Measurements from ENCODE around the gene COQ8B.
"Not testable (repeated sequence)": the region's sequence is repeated elsewhere in the genome, so short reads cannot be mapped to it uniquely, and the experiment has no call there.

The COQ8B gene

DNA sequence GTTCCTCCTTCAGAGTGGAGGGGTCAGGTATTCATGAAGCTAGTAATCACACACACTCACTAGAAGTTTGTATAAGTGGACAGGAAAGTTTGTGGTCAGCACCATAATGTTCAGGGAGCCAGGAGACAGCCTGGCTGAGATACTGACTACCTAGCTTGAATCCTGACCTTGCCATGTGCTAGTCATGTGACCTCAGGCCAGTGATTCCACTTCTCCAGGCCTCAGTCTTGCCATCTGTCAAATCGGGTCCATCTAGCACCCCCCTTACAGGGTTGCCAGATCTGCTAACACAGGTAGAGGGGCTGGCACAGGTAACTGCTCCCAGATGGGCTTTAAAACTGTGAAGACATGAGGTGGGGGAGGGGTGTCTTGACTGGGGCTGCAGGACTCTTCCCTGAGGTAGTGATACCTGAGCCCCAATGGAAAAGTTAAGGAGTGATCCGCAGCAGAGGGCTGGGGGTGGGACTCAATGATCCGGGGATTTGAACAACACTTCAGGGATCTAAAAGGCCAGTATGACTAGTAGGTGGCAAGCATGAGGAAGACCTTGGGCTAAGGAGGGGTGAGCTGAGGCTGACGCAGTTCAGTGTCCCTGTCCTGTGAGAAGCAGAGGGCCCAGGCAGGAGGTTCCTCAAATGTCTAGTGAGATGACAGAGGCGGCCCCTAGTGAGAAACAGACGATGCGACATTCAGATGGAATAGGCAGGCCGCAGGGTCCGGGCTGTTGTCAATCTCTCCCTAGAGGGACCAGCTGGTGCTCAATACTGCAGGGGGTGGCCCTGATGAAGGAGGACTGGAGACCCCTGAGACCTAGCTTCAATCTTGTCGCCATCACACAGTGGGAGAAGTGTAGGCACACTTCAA is 25.1 kb upstream of the COQ8B start:
- no peak for DNase-seq

DNA sequence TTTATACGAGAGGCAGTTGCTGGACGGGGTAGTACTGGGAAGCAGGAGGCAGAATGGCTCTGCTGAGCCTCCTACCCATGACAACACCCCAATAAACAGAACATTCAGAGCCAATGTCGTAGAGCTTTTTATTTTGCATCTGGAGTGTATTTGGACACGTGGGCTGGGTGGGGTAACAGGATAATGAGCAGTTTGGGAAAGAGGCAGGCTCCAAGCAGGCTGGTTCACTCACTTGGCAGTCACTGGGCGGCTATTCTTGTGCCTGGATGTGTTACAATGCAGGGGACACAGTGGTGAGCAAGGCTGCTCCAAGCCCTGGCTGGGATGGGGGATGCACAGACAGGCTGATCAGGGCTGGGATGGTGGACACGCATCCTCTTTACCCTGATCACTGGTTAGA is 24.1 kb upstream of the COQ8B start:
- no peak for DNase-seq

DNA sequence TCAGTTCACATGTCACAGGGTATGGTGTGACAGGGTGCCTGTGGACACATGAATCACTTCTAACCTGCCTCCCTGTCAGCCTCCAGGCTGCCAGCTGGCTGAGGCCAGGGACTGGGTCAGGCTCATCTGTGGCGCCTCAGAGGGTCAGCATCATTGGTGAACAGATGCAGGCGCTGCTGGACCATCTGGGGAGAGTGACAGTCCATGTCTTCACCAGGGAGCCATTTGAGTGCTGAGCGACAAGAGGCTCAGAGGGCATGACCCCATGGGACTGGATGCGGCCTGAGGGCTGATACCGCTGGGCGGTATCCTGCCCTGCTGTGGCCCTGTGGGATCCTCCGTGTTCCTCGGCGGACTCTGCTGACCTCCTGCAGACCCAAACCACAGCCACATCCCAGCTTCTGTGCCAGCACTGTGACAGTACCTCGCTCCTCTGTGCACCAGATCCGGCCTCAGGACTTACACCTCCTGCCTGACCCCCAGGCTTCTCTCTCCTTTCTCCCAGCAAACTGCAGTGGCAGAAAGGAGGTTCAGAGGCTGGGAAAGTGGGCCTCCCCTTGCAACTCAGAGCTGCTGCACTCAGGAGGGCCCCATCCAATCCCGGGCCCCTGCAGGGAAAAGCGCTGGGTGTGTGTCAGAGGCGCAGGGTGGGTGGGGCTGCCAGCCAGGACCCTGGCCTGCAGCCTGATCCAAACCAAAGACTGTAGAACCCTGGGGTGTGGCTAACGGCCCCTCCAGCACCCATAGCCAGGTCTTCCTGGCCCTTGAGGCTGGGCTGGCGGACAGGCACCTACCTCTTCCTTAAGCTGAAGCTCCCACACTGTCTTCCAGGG is 23.4 kb upstream of the COQ8B start:
- no peak for DNase-seq

DNA sequence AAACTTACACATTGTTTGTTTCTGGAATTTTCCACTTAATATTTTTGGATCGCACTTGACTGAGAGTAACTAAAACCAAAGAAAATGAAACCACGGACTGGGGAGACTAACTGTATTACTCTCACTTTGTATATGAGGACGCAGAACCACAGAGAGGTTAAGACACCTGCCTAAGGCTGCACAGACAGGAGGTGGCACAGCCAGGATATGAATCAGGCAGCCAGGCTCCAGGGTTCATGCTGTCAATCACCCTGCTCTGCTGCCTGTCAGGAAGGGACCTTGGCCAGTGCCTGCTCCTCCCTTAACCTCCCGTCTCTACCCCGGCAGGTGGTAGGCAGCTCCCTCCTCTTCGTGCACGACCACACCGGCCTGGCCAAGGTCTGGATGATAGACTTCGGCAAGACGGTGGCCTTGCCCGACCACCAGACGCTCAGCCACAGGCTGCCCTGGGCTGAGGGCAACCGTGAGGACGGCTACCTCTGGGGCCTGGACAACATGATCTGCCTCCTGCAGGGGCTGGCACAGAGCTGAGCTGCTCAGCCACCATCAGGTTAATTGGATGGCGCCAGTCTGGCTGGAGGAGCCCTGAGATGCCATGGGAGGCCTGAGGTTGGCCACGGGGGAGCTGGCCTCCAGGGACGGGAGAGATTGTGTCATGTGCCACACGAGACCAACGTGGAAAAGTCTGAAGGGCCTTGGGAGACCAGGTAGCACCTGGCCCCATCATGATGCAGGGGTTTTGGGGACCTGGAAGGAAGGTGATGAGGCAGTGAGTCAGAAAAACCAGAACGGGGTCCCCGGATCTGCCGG is 22.5 kb upstream of the COQ8B start:
- DNase-seq, result no peak

DNA sequence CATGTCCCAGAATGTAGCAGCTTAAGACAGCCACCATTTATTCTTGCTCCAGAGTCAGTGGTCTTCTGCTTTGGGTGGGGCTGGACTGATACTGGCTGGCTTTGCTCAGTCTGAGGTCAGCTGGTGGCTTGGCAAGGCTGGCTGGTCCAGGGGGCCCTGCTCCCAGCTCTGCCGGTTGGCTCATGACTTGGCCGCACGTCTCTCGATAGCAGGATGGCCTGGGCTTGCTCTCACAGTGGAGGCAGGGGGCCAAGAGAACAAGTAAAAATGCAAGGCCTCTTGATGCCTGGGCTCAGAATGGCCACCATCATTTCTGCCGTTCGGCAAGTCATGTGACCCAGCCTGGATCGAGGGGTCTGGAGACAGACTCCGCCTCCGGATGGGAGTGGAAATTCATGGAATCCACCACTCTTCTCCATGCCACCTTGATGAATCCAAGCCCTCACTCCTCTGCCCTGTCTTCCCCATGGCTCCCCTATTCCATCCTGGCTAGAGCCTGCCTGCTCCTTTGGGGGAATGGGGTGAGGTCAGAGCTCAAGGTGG is 20.5 kb upstream of the COQ8B start:
- no peak for DNase-seq

DNA sequence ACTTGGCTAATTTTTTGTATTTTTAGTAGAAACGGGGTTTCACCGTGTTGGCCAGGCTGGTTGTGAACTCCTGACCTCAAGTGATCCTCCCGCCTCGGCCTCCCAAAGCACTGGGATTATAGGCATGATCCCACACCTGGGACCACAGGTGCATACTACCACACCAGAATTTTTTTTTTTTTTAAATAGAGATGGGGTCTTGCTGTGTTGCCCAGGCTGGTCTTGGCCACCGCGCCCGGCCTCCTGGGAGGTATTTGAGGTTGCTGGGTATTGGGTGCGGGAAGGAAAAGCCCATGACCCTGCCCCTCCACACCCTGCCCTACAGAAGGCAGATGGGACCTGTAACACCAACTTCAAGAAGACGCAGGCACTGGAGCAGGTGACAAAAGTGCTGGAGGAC is 20.0 kb upstream of the COQ8B start:
- DNase-seq, result no peak

DNA sequence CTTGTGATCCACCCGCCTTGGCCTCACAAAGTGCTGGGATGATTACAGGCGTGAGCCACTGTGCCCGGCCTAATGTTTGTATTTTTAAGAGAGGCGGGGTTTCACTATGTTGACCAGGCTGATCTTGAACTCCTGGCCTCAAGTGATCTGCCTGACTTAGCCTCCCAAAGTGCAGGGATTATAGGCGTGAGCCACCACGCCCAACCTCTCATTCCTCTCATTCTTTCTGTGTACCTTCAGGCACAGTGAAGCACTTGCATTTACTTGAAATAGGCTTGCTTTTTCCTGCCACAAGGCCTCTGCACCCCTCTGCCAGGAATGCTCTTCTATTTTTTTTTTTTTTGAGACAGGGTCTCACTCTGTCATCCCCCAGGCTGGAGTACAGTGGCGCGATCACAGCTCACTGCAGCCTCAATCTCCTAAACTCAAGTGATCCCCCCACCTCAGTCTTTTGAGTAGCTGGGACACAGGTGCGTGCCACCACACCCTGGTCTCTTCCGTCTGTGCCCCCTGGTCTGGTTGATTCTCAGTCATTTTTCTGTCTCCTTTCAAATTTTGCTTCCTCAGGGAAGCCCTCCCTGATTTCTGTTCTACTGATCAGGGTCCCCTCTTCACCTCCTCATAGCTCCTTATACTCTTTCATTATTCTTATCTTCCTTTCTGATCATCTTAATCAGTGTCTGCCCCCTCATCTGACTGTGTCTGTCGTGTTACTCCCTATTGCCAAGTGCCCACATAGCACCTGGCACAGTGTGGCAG is 18.5 kb upstream of the COQ8B start:
- no peak for DNase-seq

DNA sequence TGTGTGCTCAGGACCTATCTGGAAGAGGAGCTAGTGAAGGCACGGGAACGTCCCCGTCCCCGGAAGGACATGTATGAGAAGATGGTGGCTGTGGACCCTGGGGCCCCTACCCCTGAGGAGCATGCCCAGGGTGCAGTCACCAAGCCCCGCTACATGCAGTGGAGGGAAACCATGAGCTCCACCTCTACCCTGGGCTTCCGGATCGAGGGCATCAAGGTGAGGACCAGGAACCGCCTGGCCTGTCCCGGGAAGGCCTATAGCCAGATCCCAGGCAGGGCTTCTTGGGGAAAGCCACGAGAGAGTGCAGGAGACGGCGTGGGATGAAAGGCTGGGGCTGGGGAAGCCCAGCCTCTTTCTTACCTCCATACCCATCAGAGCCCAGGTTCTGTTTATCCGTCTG is 16.5 kb upstream of the COQ8B start:
- no peak for DNase-seq

DNA sequence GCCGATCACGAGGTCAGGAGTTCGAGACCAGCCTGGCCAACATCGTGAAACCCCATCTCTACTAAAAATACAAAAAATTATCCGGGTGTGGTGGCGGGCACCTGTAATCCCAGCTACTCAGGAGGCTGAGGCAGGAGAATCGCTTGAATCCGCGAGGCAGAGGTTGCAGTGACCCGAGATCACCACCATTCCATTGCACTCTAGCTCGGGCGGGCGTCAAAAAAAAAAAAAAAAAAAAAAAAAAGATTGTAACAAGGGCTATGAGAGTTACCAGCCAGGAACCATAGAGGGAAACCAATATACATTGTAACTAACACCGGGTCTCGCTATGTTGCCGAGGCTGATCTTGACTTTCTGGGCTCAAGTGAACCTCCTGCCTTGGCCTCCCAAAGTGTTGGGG is 15.6 kb upstream of the COQ8B start:
- not testable (repeated sequence) for DNase-seq

DNA sequence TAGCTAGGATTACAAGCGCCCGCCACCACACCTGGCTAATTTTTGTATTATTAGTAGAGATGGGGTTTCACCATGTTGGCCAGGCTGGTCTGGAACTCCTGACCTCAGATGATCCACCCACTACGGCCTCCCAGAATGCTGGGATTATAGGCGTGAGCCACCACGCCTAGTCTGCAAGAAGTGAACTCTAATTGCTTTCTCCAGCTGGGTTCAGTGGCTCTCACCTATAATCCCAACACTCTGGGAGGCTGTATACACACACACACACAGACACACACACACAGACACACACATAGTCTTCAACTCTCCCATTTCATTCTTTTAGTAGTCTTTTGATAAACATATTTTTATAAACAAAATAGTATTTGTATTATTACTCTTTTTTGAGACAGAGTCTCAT is 13.4 kb upstream of the COQ8B start:
- not testable (repeated sequence) for DNase-seq

DNA sequence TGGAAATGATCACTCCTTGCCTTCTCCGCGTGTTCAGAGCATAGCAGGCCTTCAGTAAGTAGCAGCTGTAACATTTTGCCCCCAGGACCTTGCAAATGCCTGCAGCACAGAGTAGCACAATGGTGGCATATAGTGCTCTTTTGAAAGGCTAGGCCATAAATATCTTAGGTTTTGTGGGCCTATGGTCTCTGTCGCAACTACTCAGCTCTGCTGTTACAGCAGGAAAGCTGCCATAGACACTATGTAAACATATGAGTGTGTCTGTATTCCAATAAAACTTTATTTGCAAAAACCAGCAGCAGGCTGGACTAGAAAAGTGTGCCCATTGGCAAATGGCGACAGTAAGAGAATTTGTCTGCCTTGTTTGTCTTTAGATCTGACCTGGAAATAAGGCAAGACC is 9.6 kb upstream of the COQ8B start:
- DNase-seq, result no peak

DNA sequence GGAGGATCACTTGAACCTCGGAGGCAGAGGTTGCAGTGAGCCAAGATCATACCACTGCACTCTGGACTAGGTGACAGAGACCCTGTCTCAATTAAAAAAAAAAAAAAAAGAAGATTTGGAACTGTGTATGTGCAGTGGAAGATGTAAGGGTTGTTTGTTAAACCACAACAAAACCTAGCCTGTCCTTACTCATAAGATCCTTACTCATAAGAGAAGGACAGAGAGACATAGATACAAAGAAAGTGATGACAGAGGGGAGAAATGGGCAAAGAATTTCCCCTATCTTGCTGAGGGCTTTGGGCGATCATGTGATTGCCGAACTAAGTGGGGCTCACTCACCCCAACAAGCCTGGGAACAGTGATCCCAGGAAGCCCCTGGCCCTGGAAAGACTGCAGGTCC is 8.2 kb upstream of the COQ8B start:
- peak in 1 of 2 experiments; percentile 36 for DNase-seq

DNA sequence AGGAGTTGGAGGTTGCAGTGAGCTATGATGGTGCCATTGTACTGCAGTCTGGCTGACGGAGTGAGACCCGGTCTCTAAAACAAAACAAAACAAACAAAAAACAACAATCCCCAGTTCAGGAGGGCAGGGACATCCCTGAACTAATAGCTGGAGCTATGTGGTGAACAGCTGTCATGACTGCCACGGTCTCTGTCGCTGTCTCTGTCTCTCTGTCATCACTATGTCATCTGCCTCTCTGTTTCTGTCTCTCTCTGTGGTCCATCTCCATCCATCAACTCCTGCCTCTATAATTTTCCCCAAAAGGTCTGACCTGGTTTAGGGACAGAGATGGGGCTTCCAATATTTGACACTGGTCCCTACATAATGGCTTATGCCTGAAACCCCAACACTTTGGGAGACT is 7.6 kb upstream of the COQ8B start:
- peak in 1 of 2 experiments; percentile 31 for DNase-seq

DNA sequence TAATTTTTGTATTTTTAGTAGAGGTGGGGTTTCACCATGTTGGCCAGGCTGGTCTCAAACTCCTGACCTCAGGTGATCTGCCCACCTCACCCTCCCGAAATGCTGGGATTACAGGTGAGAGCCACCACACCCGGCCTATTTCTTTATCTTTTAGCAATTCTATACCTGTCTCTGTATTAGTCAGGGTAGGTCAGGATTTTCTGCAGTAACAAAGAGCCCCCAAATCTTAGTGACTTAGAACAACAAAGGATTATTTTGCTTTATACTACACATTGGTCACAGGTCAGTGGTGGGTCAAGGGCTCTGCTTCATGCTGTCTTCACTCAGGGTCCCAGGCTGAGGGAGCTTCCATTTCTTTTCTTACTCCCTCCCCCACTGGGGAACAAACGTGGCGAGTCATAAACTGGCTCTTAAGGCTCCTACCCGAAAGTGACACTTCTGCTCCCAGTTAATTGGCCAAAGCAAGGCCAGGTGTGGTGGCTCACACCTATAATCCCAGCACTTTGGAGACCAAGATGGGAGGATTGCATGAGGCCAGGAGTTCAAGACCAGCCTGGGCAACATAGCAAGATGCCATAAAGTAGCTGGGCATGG is 7.1 kb upstream of the COQ8B start:
- DNase-seq, result no peak

DNA sequence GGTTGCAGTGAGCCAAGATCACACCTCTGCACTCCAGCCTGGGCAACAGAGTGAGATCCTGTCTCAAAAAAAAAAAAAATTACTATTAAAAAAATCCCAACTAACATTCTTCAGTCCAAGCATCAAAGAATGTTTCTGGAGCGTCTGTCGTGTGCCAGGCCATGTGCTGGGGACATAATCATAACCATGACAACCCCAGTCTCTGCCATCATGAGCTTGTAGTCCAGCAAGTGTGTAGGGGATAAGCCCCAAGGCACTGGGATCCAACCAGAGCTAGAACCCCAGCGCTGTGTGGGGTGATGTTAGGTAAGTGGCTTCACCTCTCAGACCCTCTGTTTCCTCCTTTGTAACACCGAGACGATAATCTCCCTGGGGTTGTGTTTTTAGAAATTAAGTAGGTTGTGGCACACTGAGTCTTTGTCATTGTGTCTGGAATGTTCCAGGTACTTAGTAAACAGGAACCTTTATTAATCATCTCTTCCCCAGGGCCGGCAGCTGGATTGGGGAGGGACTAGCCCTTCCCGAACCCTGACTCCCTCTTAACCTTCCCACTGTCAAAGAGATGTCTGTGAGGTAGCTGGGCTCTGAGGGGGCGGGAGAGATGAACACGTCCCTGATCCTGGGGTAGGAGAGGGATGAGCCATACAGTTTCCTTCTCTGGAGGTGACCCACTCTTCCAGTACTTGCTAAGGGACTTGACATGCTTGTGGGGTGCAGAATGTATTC is 5.4 kb upstream of the COQ8B start:
- DNase-seq, result no peak

DNA sequence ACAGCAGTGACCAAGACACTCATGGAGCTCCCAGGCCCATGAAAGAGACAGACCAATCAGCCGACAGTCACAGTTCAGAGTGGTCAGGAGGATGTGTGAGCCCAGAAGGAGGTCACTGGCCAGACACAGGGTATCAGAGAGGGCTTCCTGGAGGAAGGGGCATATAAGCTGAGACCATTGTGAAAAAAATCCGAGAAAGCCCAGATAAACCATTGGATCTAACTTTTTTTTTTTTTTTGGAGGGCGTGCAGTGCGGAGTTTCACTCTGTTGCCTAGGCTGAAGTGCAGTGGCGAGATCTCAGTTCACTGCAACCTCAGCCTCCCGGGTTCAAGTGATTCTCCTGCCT is 4.4 kb upstream of the COQ8B start:
- no peak for DNase-seq

DNA sequence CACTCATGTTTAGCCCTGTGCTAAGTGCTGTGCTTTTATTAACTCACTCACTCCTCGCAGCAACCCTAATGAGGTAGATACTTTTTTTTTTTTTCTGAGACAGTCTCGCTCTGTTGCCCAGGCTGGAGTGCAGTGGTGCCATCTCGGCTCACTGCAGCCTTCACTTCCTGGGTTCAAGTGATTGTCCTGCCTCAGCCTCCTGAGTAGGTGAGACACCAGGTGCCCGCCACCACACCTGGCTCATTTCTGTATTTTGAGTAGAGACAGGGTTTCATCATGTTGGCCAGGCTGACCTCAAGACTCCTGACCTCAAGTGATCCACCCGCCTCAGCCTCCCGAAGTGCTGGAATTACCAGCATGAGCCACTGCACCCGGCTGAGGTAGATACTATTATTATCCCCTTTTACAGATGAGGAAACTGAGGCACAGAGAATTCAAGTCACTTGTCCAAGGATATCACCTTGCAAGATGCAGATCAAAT is 2.8 kb upstream of the COQ8B start:
- no peak for DNase-seq

DNA sequence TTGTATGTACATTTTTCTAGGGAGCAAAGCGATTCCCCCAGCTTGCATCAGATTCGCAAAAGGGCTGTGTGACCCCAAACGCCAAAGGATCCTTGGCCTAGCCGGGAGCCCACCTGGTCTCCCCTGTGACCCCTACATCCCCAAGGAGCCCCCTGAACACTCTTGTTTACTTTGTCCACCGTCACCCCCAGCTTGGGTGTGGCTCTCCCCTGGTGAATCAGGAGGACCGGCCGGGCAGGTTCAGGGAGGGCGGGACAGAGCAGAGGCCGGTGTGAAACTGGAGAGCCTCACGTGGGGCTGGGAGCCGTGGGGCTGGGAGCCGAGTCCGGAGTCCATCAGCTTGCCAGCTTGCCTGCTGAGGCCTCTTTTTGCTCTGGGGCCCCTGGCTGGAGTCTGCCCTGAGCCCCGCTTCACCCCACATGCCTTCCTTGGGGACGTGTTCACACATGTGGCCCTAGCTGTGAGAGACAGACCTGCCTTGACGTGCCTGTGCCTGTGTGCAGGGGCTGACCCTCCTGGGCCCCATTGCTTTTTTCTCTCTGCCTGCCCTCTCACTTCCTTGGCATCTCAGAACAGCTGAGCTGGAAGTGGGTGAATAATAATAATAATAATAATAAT is 2.2 kb upstream of the COQ8B start:
- peak; percentile 30 to 35 for DNase-seq

DNA sequence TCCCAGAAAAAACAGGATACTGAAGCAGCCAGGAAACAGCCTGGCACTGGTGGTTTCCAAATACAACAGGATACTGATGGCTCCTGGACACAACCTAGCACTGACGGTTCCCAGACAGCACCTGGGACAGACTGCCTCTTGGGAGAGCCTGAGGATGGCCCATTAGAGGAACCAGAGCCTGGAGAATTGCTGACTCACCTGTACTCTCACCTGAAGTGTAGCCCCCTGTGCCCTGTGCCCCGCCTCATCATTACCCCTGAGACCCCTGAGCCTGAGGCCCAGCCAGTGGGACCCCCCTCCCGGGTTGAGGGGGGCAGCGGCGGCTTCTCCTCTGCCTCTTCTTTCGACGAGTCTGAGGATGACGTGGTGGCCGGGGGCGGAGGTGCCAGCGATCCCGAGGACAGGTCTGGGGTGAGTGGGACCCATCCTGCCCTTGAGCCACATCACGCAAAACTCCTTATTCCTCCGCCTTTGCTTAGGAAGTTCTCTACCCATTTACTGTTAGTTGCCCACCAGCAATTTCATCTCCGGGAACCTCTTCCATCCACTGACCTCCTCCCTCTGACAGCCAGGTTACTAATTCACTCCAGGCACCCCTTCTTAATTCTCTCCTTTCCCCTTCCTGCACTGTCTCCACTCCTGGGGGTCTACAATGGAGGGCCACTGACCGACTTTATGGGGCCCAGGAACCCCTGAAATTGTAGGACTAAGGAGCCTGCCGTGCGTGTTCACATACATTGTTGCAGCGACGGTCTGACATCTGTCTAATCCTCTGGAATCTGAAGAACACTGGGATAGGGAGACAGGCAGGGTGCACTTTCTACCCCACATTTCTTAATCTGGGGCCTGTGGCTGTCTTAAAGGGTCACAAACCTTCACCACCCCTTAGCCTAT is 1.4 kb upstream of the COQ8B start:
- DNase-seq, result peak in 1 of 2 experiments; percentile 25

Measured in activated T-cell treated with anti-CD3 and anti-CD28 coated beads, Interleukin-2, amount 50 U/mL, for 48 hours (primary cell).